Left lung (tissue), 10 donors: ENCODE results near the gene SKIC8. TPM values are rescaled to one million over a fixed set of nuclear protein-coding genes. Genes with fewer than 3 reads are reported as not detected.

Experiments
- ATAC-seq: fragments of 200-7000 bp; cut with Tn5 transposase; one replicate; pipeline ENCODE4 v1.9.1; 2020; ENCODE audit warnings: moderate library complexity
- DNase-seq, 4 donors: peaks; one replicate each; pipeline ENCODE4 v3.0.0-alpha.2; 2013 to 2020
- H3K27ac ChIP-seq, 2 donors: fragments of 200-600 bp; sonication (generic) in 1 of 2; one replicate each; pipeline versions ENCODE4 v1.5.0 to v1.8.0; 2020 to 2021
- H3K27me3 ChIP-seq, 2 donors: fragments of 200-600 bp; sonication (generic) in 1 of 2; one replicate each; pipeline versions ENCODE4 v1.5.0 to v1.8.0; 2020 to 2021
- H3K36me3 ChIP-seq, 2 donors: fragments of 200-600 bp; sonication (generic) in 1 of 2; one replicate each; pipeline versions ENCODE4 v1.5.0 to v1.8.0; 2020 to 2021
- H3K4me1 ChIP-seq, 2 donors: fragments of 200-600 bp; one replicate each; pipeline ENCODE4 v1.8.0; 2021
- H3K4me3 ChIP-seq, 2 donors: fragments of 200-600 bp; sonication (generic) in 1 of 2; one replicate each; pipeline versions ENCODE4 v1.5.0 to v1.8.0; 2020 to 2021; ENCODE audit warnings: mild to moderate bottlenecking in 1 of 2
- H3K9me3 ChIP-seq, 2 donors: fragments of 200-600 bp; sonication (generic) in 1 of 2; one replicate each; pipeline versions ENCODE4 v1.5.0 to v1.8.0; 2020 to 2021
- intact Hi-C, 2 donors: fragments of 100-400 bp; cut with DNase I; formaldehyde crosslinking; loops; one replicate each; pipeline versions ENCODE4 v1.11.2 to v1.14.2; 2022
- polyA plus RNA-seq, 6 donors: library from polyadenylated mRNA; unstranded; fragments of 120-200 nt; gene quantifications; one replicate each; pipeline ENCODE4 v1.2.1, GENCODE V29; 2013; ENCODE audit not compliant: insufficient read length in 6 of 6
- total RNA-seq, 2 donors: library from RNA; stranded (reverse); fragmentation: NEBNext Ultra II Directional; extraction: Animal tissue kit (Norgen Biotek cat#: 25700); gene quantifications; one replicate each; pipeline ENCODE4 v1.2.1, GENCODE V29; 2021
- TF ChIP-seq, protein P1 (sequence below), 2 donors: fragments of 200-600 bp; sonication (generic) in 1 of 2; IDR thresholded peaks; one replicate each; pipeline versions ENCODE4 v1.5.0 to v1.8.0; 2021; ENCODE audit warnings: antibody characterized with exemption in 2 of 2
- donor health status: DM: no; HTN: yes; CAD: no.
- donor health status: DM: no; HTN: no; CAD: no.

Gene SKIC8
- total and polyA plus RNA-seq, 8 donors = 36.1 to 122 (median 108) TPM

DNA sequence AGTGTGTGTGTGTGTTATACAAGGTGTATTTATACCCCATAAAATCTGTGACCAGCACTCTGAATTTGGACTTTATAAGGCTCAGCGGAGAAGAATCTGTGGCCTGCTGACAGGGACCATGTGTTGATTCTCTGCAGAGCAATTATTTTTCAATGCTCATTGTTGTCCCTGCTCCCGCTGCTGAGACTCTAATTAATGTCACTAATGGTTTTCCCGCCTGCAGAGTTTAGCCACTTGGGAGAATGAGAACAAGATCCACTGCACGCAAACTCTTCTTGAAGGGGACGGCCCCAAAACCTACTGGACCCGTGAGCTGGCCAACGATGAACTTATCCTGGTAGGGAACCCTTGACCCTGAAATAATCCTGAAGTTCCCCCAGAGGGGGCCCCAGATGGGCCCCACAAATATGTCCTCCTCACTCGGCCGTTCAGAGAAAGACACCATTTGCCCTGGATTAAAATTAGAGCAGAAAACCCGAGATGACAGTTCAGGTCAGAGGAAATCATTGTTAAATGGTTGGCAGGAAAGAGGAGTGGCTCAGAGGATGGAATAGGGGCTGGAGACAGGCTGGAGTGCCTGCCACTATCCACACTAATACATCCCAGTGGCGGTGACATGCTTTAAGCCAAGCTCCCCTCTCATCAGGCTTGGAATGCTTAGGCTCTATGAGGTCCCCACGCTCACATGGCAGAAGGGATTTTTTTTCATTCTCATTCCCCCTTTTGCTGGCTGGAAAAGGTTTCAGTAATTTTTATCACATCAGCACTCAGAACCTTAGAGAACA, 44.1 kb upstream of the SKIC8 start:
- no peak overlapping the region for H3K27ac ChIP-seq
- peaks cover 0 to 5% of the 10 kb centered on the region in 2 donors for H3K4me1 ChIP-seq
- peaks cover 44 to 53% of the 10 kb centered on the region in 2 donors for H3K27me3 ChIP-seq
- no peak overlapping the region for H3K4me3 ChIP-seq
- DNase-seq = no peak
- intact Hi-C loops = no loop called here
- TF ChIP-seq, protein P1, sequence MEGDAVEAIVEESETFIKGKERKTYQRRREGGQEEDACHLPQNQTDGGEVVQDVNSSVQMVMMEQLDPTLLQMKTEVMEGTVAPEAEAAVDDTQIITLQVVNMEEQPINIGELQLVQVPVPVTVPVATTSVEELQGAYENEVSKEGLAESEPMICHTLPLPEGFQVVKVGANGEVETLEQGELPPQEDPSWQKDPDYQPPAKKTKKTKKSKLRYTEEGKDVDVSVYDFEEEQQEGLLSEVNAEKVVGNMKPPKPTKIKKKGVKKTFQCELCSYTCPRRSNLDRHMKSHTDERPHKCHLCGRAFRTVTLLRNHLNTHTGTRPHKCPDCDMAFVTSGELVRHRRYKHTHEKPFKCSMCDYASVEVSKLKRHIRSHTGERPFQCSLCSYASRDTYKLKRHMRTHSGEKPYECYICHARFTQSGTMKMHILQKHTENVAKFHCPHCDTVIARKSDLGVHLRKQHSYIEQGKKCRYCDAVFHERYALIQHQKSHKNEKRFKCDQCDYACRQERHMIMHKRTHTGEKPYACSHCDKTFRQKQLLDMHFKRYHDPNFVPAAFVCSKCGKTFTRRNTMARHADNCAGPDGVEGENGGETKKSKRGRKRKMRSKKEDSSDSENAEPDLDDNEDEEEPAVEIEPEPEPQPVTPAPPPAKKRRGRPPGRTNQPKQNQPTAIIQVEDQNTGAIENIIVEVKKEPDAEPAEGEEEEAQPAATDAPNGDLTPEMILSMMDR (IDR thresholded peaks at IDR 0.05) = no peak
- ATAC-seq = no peak
- no peaks in the 10 kb centered on the region for H3K9me3 ChIP-seq
- no peaks in the 10 kb centered on the region for H3K36me3 ChIP-seq

DNA sequence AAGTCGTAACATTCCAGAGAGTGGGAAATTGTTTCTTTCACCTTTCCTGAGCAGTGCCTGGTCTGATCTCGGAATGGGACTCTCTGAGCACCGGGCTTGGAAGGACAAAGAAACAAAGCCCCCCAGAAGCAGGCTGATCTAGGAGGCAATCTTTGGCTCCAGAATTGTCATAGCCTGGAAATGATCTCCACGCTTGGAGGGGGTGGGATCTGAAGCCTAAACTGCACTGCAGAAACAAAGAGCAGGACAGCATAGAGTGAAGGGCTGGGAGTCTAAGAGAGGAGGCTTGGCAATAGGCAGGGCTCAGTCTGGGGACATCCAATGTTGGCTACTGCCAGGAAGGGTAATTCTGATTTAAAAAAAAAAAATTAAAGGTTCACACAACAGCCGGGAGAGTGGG, 42.6 kb upstream of the SKIC8 start:
- intact Hi-C loops = no loop called here
- no peak for ATAC-seq

DNA sequence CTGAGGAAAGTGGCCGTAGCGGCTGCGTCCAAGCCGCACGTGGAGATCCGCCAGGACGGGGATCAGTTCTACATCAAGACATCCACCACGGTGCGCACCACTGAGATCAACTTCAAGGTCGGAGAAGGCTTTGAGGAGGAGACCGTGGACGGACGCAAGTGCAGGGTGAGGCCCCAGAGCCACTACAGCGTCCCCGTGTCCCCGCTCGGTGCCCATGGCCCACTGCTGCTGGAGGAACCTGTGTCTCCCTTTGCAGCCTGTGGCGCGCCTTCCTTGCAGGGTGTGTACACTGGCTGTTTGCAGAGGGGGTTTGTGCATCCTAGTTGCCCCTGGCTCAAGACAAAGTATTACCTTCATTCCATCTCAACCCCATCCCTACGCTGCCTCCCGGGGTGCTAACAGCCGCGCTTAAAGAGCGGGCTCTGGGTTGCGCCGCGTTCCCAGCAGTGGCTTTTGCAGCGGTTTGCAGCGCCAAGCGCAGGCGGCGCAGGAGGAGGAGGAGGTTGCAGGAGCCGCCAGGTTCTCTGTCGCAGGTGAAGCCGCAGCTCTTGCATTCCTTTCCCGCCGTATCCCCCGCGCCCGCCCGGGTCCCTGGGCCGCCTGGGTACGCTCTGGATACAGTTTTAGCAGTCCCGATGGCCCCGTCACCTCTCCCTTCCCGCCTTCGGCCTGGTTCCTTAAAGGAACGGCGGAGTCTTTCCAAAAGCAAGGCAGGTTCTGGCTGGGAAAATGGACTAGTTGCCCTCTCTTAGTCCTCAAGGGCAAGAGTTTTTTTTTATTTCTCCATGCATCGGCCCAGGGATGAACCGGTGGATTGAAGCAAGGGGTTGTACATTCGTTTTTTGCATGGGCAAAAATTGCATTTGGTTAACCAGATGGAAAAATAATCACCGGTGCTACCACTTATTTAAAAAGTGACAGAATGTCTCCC, 41.9 kb upstream of the SKIC8 start:
- ATAC-seq (no peak), DNase-seq (peak in 2 of 4 donors; percentile 22 to 72)
- no peaks in the 10 kb centered on the region for H3K9me3 ChIP-seq
- TF ChIP-seq, protein P1 (IDR thresholded peaks at IDR 0.05) = no peak
- no peak overlapping the region for H3K4me3 ChIP-seq
- no peaks in the 10 kb centered on the region for H3K36me3 ChIP-seq
- peaks cover 0 to 5% of the 10 kb centered on the region in 2 donors for H3K4me1 ChIP-seq
- no peak overlapping the region for H3K27ac ChIP-seq
- H3K27me3 ChIP-seq = peaks cover 49 to 75% of the 10 kb centered on the region in 2 donors
- intact Hi-C loops = no loop called here

More for the DNA sequence above, 42.6 kb upstream of the SKIC8 start:
- no peak for DNase-seq
- no peak overlapping the region for H3K27ac ChIP-seq
- TF ChIP-seq, protein P1 (IDR thresholded peaks at IDR 0.05) = no peak
- peaks cover 0 to 5% of the 10 kb centered on the region in 2 donors for H3K4me1 ChIP-seq
- H3K4me3 ChIP-seq = no peak overlapping the region
- H3K9me3 ChIP-seq = no peaks in the 10 kb centered on the region
- H3K36me3 ChIP-seq = no peaks in the 10 kb centered on the region
- H3K27me3 ChIP-seq = peaks cover 49 to 68% of the 10 kb centered on the region in 2 donors

DNA sequence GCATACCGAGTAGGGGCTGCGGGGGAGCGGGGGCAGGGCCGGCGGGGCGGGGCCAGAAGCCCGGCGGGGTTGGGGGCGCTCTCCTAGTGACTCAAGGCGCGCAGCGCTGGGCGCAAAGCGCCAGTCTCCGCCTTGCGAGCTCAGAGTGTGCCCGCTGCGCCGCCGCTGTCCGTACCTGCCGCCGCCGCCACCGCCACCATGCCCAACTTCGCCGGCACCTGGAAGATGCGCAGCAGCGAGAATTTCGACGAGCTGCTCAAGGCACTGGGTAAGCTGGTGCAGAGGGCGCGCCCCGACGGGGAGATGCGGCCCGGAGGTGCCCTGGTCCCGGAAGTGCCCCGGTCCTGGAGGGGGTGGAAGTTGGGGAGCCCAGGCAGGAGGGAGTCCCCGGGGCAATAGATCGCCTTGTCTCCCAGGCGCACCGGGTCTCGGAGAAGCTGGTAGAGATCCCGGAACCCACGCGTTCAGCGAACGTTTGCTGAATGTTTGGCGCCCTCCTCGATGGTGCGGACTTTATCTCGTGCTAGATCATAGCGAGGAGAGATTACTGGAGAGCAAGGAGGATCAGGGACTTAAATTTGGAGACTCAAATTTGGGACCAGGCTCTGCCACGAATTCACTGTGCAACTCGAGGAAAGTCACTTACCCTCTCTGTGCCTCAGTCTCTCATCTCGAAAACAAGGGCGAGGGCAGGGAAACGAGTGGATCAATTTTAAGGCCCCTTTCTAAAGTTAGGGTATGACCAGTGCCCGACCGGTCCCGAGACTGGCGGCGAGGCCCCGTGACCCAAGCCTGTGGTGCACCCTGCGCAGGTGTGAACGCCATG, 41.0 kb upstream of the SKIC8 start, which contains the start of gene CRABP1:
TSS of gene CRABP1 (plus strand) at position 123 of the 826 bp plus-strand sequence. CDS start at position 199, 76 bp downstream.
- peak in 2 of 4 donors; percentile 15 to 63 for DNase-seq

More for the DNA sequence above, 41.0 kb upstream of the SKIC8 start, which contains the start of gene CRABP1:
- intact Hi-C loops = no loop called here
- TF ChIP-seq, protein P1 (IDR thresholded peaks at IDR 0.05) = no peak
- no peak for ATAC-seq
- peaks cover 49 to 83% of the 10 kb centered on the region in 2 donors for H3K27me3 ChIP-seq
- no peaks in the 10 kb centered on the region for H3K9me3 ChIP-seq
- H3K4me1 ChIP-seq = peaks cover 0 to 5% of the 10 kb centered on the region in 2 donors
- H3K36me3 ChIP-seq = no peaks in the 10 kb centered on the region
- H3K27ac ChIP-seq = no peak within 1 kb of the TSS
- H3K4me3 ChIP-seq = no peak within 1 kb of the TSS
